HUES6 (cell line): ENCODE results near the gene IQCK.

Source experiments
- H3K27ac ChIP-seq: 2 replicates; pipeline ENCODE4 v1.7.0; 2013; ENCODE audit warnings: low read depth, mild to moderate bottlenecking, low read length, inconsistent platforms
- H3K27me3 ChIP-seq: 2 replicates; pipeline ENCODE4 v1.6.1; 2013; ENCODE audit warnings: low read length; ENCODE audit not compliant: control insufficient read depth, insufficient read depth
- H3K36me3 ChIP-seq: 2 replicates; pipeline ENCODE4 v1.6.1; 2013; ENCODE audit warnings: low read length; ENCODE audit not compliant: control insufficient read depth, insufficient read depth
- H3K4me1 ChIP-seq: 2 replicates; pipeline ENCODE4 v1.6.1; 2013; ENCODE audit warnings: low read length; ENCODE audit not compliant: control insufficient read depth, insufficient read depth
- H3K4me3 ChIP-seq: 2 replicates; pipeline ENCODE4 v1.5.1; 2013; ENCODE audit warnings: low read depth, low read length
- H3K9ac ChIP-seq: one replicate; pipeline ENCODE4 v1.6.1; 2013; ENCODE audit warnings: mild to moderate bottlenecking, low read length
- H3K9me3 ChIP-seq: 2 replicates; pipeline ENCODE4 v1.6.1; 2013; ENCODE audit warnings: low read depth, low read length; ENCODE audit not compliant: control insufficient read depth, insufficient read depth

IQCK gene

DNA sequence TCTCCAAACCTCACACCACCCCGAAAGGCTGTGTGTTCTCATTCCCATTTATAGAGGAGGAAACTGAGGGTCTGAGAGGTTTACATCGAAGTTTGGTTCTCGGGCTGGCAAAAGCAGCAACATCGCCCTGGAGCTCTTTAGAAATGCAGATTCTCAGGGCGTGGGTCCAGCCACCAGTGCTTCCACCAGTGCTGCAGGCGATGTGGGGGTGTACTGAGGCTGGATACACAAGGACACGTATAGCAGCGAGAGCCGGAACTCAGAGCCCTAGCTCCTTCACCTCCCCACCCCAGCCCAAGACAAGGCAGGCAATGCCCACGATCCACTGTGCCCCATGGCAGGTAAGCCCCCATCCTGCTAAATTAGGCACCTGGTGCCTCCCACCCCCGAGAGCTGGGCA is 160.7 kb downstream of the IQCK start:
- no peaks in the 10 kb centered on the region for H3K9me3 ChIP-seq
- H3K27me3 ChIP-seq, result no peaks in the 10 kb centered on the region
- H3K4me3 ChIP-seq, result no peak overlapping the region
- H3K36me3 ChIP-seq, result peaks cover 22% of the 10 kb centered on the region
- peaks cover 65% of the 10 kb centered on the region for H3K4me1 ChIP-seq
- no peak overlapping the region for H3K27ac ChIP-seq
- no peak overlapping the region for H3K9ac ChIP-seq

GRCh38 chr16:19879241-19879792 is 161.2 kb downstream of the IQCK start:
- H3K27me3 ChIP-seq, result no peaks in the 10 kb centered on the region
- no peak overlapping the region for H3K27ac ChIP-seq
- H3K9ac ChIP-seq, result peak overlapping the region; percentile 35
- H3K9me3 ChIP-seq, result no peaks in the 10 kb centered on the region
- peaks cover 63% of the 10 kb centered on the region for H3K4me1 ChIP-seq
- no peak overlapping the region for H3K4me3 ChIP-seq
- H3K36me3 ChIP-seq, result peaks cover 19% of the 10 kb centered on the region

GRCh38 chr16:19881028-19881427 is 163.0 kb downstream of the IQCK start:
- Histone ChIP-seq H3K36me3 (peaks cover 12% of the 10 kb centered on the region), H3K9ac (no peak overlapping the region), H3K27ac (no peak overlapping the region), H3K4me3 (no peak overlapping the region), H3K9me3 (no peaks in the 10 kb centered on the region), H3K4me1 (peaks cover 62% of the 10 kb centered on the region), H3K27me3 (peaks cover 10% of the 10 kb centered on the region)

DNA sequence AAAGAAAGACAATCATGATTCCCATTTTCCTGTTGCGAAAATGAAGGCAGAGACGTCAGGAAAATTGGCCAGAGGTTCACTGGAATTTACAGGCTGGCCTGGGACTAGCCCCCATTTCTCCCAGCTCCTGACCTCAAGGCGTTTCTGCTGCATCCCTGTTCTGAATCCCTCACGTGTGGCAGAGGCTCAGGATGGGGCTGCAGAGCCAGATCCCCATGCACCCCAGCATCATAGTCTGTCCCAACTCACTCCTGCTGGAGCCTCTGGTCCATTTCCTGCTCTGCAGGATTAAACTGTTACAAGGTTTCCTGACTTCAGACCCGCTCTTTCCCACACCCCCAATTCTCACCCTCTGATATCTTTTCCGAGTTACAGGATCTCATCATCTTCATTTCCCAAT is 163.7 kb downstream of the IQCK start:
- Histone ChIP-seq H3K27ac (peak overlapping the region; percentile 88), H3K4me3 (peak overlapping the region; percentile 84), H3K9me3 (no peaks in the 10 kb centered on the region), H3K36me3 (peaks cover 9% of the 10 kb centered on the region), H3K4me1 (peaks cover 55% of the 10 kb centered on the region), H3K27me3 (peaks cover 10% of the 10 kb centered on the region), H3K9ac (peak overlapping the region; percentile 78)

GRCh38 chr16:19882186-19882585 is 164.1 kb downstream of the IQCK start:
- no peaks in the 10 kb centered on the region for H3K9me3 ChIP-seq
- H3K36me3 ChIP-seq, result peaks cover 9% of the 10 kb centered on the region
- H3K27me3 ChIP-seq, result peaks cover 10% of the 10 kb centered on the region
- H3K4me1 ChIP-seq, result peaks cover 52% of the 10 kb centered on the region
- peak overlapping the region; percentile 88 for H3K27ac ChIP-seq
- H3K9ac ChIP-seq, result peak overlapping the region; percentile 78
- peak overlapping the region; percentile 84 for H3K4me3 ChIP-seq

DNA sequence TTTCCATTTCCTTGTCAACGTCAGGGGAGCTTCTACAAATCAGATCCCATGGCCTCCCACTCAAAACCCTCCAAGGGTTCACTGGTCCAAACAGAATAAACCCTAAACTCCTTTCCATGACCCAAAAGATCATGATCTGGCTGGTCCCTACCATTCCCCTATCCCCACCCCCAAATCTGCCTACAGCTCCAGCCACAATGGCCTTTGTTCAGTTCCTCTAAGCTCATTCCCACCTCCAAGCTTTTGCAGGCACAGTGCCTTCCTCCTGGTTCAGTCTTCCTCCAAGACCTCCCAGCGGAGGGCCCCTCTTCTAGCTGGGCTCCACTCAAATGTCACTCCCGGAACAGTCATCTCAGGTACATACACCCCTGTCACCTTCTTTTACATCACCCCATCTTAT is 164.6 kb downstream of the IQCK start:
- Histone ChIP-seq H3K9ac (peak overlapping the region; percentile 78), H3K9me3 (no peaks in the 10 kb centered on the region), H3K4me3 (peak overlapping the region; percentile 84), H3K4me1 (peaks cover 49% of the 10 kb centered on the region), H3K36me3 (peaks cover 9% of the 10 kb centered on the region), H3K27me3 (peaks cover 10% of the 10 kb centered on the region), H3K27ac (peak overlapping the region; percentile 88)

DNA sequence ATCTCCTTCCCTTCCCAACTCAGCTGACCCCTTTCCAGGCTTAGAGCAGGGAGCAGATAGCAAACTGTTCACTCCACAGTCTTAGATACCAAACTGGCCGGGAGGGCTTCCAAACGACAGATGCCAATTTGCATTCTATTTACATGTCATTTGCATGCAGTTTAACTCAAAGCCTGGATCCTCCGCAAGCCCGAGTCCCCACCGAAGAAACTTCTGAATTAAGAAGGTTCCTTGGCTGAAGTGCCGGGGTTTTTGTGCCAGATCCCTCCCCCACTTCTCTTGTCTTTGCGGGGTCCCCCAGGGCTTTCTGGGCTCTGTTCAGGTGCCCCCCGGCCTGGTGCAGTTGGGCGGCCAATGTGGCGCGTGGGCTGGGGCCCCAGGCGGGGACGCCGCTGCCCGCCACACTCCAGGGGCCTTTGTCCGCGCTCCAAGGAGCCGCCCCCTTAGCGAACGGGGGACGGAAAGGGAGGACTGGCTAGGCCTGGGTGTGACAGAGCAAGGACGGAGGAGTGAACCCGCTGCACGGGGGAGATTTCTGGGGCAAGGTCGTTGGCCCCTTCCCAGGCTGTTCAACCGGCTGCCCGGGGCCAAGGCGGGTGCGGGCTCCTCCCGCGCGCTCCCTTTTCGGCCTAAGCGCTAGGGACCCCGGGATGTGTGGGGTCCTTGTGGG is 165.4 kb downstream of the IQCK start:
- Histone ChIP-seq H3K9me3 (no peaks in the 10 kb centered on the region), H3K27me3 (peaks cover 10% of the 10 kb centered on the region), H3K4me3 (peak overlapping the region; percentile 84), H3K4me1 (peaks cover 49% of the 10 kb centered on the region), H3K9ac (peak overlapping the region; percentile 78), H3K27ac (peak overlapping the region; percentile 88), H3K36me3 (peaks cover 9% of the 10 kb centered on the region)

GRCh38 chr16:19883966-19884485 is 166.0 kb downstream of the IQCK start:
- Histone ChIP-seq H3K9me3 (no peaks in the 10 kb centered on the region), H3K27me3 (peaks cover 10% of the 10 kb centered on the region), H3K36me3 (peaks cover 9% of the 10 kb centered on the region), H3K9ac (peak overlapping the region; percentile 78), H3K4me3 (peak overlapping the region; percentile 84), H3K4me1 (peaks cover 44% of the 10 kb centered on the region), H3K27ac (peak overlapping the region; percentile 88; the same call in 1 of the 2 replicates)

DNA sequence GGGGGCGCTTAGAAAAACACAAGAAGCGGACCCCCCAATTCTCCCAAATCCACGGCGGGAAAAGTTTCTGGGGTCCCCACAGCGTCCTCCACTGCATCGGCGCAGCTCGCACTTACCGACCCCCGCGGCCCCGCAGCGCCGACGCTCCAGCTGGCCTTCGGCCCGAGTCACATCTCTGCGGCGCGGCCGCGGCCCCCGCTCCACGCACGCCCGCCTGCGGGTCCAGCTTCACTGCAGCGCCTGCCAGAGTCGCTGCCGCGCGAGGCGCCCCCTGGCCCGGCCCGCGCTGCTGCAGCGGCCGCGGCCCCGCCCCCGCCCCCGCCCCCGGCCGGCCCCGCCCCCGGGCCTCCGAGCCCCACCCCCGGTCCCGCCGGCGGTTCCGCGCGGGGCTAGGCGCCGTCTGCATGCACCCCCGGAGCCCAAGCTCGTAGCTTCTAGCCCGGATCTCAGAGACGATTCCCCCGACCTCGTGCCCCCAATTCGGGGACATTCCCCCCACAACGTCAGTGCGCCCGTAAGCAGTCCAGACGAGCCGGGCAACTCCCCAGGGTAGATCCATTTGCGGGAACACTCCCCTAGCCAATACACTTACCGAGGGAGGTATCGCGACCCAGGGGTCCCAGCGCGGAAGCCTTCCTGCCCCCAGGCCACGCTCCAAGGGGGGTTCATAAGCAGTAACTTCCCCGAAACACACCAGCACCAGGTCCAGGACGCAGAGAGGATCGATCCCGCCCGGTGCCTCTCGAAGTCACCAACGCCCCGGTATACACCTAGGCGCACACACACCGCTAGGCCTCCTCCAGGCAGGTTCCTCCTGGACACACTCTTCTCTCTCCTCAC is 166.8 kb downstream of the IQCK start, which contains the start of gene GPRC5B:
TSS of gene GPRC5B (minus strand) at position 238 of the 840 bp plus-strand sequence. CDS start 12,003 bp downstream, outside the sequence.
- H3K9ac ChIP-seq, result peak within 1 kb of the TSS; percentile 78
- peak within 1 kb of the TSS; percentile 84 for H3K4me3 ChIP-seq
- H3K27me3 ChIP-seq, result peaks cover 10% of the 10 kb centered on the region
- H3K4me1 ChIP-seq, result peaks cover 36% of the 10 kb centered on the region
- H3K36me3 ChIP-seq, result peaks cover 9% of the 10 kb centered on the region
- no peaks in the 10 kb centered on the region for H3K9me3 ChIP-seq
- peak within 1 kb of the TSS; percentile 88; the same call in 1 of the 2 replicates for H3K27ac ChIP-seq

GRCh38 chr16:19885451-19886072 is 167.5 kb downstream of the IQCK start:
- H3K9ac ChIP-seq, result peak overlapping the region; percentile 63

More at GRCh38 chr16:19885451-19886072, 167.5 kb downstream of the IQCK start:
- Histone ChIP-seq H3K36me3 (peaks cover 6% of the 10 kb centered on the region), H3K4me1 (peaks cover 32% of the 10 kb centered on the region), H3K27ac (no peak overlapping the region), H3K4me3 (peak overlapping the region; percentile 74), H3K27me3 (peaks cover 10% of the 10 kb centered on the region), H3K9me3 (no peaks in the 10 kb centered on the region)
